8988T (cell line): ENCODE measurements around the gene CUL4A.
"Not testable (repeated sequence)": the region's sequence is repeated elsewhere in the genome, so short reads cannot be mapped to it uniquely, and the experiment has no call there.

ENCODE experiments used
- DNase-seq: peaks from one replicate; pipeline ENCODE4 v3.0.0; 2011

The CUL4A gene

DNA sequence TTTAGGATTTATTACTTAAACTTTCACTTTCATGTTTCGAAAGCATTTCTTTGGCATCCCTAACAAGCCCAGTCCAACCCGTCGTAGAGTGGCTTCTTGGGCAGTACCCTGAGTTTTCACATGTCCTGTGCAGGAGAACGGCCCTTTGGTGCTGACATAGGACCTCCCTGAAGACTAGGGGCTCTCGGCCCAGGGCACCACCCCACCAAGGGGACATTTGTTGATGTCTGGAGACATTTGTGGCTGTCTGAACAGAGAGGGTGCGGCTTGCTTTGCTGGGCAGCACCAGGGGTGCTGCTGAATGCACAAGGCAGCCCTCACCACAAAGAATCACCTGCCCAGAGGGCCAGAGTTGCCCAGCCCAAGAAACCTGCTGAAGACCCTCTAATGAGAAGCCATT lies 30.6 kb downstream of the CUL4A start:
- DNase-seq = no peak

- not testable (repeated sequence) for DNase-seq
These were observed 32.2 kb downstream of the CUL4A start for GRCh38 chr13:113241623-113242022.

- DNase-seq = no peak
These were observed 34.4 kb downstream of the CUL4A start for GRCh38 chr13:113243847-113244246.

- DNase-seq = no peak
These were observed 36.7 kb downstream of the CUL4A start for GRCh38 chr13:113245849-113246796.

- DNase-seq = no peak
These were observed 43.2 kb downstream of the CUL4A start for GRCh38 chr13:113252516-113253095.

GRCh38 chr13:113257908-113258307 lies 48.5 kb downstream of the CUL4A start:
- DNase-seq = not testable (repeated sequence)

DNA sequence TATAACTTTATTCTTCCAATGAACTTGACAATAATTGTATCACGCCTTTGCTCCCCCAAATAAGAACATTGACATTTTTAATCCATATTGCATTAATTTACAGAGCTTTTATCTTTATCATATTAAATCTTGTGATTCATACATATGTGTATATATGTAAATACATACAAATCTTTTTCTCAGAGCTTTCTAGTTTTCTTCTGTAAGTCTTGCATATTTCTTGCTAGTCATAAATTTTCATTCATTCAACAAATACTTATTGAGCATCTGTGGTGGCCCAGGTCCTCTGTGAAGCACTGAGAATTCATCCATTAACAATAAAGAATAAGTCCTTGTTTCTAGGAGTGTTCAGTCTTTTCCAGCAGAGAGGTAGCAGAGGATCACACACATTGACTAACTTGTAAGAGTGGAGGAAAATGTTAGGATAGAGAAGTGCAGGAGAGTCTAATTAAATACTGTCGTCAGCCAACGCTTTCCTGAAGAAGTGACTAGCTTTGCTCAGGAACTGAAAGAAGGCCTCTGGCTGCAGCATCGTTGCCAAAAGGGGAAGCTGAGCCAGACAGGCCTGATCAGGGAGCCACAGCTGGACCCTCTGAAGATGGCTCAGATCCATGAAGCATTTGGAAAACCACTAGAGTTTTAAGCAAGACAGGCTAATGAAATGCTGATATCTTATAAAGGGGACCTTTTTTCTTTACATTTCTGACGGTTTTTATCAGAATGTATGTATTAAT lies 49.1 kb downstream of the CUL4A start:
- no peak for DNase-seq

- DNase-seq = no peak
These were observed 51.6 kb downstream of the CUL4A start for GRCh38 chr13:113260996-113261395.

- DNase-seq = not testable (repeated sequence)
These were observed 53.6 kb downstream of the CUL4A start for GRCh38 chr13:113263016-113263415.

- no peak for DNase-seq
These were observed 58.4 kb downstream of the CUL4A start for GRCh38 chr13:113267642-113268405.

DNA sequence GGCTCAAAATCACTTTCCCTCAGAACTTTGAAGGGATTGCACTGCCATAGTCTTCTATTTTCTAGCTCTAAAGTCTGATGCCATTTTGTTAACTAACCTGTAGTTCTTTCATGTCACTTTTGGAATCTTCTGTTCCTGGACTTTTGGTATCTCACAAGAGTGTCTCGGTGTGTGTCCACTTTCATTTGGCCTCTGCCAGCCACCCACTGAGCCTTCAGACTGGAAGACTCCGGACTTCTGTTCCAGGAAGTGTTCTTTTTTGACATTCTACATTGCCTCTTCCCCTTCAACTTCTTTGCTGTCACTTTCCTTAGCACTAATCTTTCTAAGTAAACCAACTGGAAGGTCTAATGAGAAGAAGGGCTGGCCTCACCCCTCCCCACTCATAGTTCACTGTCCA lies 62.6 kb downstream of the CUL4A start:
- no peak for DNase-seq

DNA sequence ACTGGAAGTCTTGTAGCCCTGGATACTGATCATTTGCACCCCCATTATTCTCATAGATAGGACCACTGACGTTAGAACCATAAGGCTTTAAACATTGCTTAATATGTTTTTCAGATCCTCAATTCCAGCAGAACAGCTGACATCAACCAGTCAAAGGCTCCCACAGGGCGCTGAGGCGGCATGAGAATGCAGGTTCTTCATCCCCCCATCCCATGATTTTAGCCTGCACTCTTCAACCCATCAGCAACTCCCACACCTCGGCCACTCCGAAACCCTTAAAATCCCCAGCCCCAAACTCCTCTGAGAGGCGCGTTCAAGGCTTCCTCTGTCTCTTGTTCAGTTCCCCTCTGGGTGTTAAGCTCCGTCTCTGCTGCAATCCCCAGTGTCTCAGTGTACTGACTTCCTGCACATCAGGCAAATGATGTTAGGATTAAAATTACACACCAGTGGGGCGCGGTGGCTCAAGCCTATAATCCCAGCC lies 63.3 kb downstream of the CUL4A start:
- no peak for DNase-seq

GRCh38 chr13:113273321-113273720 lies 63.9 kb downstream of the CUL4A start:
- DNase-seq = no peak

DNA sequence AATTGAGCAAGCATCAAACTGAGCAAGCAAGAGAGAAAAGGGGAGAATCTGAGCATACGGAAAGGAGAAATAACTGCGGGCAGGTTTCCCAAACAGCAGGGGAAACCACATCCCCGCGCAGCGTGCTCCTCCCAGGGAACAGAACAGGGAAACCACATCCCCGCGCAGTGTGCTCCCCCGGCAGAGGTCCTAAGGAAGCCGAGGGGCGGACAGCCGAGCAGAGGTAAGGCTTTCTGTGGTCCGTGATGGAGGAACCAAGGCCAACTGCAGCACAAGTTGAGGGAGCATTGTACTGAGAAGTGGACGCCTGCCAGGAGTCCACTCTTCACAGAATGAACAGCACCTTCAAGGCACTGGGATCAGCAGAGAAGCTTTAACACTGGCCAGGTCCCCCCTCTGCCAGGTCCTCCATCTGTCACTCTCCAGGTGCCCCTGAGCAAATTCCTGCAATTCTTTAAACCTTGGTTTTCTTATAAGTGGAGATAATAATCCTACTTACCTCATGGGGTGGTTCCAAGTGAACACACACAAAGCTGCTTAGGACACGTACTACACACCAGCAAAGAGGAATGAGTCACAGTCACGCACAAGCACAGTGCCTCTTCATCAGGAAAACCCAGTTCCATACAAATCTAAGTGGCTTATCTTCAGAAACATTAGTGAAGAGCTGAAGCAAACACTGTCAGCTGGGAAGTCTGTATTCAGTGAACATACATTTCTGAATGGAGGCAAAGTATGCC lies 64.6 kb downstream of the CUL4A start:
- no peak for DNase-seq

GRCh38 chr13:113274721-113275120 lies 65.3 kb downstream of the CUL4A start:
- DNase-seq = no peak

DNA sequence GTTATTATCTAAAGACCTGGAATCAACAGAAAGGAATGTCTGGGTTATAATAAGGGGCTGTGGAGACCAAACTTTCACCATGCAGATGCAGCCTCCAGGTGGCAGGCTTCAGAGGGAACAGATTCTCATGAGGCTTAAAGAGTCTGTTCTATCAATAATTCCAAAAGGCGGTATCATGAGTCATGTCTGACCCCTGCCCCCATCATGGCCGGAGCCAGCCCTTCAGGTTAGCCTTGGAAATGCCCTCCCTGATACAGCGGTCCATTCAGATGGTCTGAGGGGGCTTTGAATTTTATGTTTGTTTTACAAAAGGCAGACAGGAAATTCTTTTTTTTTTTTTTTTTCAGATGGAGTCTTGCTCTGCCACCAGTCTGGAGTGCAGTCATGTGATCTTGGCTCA lies 66.0 kb downstream of the CUL4A start:
- DNase-seq = no peak

- no peak for DNase-seq
These were observed 70.7 kb downstream of the CUL4A start for GRCh38 chr13:113280126-113280525.

- no peak for DNase-seq
These were observed 74.5 kb downstream of the CUL4A start for GRCh38 chr13:113283904-113284303.

DNA sequence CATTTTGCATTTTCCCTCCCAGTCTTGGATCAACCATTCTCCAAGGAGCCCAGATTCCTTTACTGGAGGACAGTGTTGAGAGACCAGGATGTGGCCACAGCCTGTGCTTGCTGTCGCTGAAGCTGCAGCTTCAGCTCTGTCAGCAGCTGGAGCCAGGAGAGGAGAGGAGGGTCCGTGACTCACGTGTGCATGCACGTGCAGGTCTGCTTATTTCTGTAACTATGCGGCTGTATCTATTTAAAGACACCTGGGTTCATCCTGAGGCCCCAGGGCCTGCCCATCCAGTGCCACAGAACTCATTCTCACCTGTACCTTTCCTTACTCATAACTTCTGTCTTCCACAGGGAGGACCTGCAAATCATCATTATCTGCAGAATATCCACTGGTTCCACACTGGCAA lies 79.5 kb downstream of the CUL4A start:
- DNase-seq = no peak

DNA sequence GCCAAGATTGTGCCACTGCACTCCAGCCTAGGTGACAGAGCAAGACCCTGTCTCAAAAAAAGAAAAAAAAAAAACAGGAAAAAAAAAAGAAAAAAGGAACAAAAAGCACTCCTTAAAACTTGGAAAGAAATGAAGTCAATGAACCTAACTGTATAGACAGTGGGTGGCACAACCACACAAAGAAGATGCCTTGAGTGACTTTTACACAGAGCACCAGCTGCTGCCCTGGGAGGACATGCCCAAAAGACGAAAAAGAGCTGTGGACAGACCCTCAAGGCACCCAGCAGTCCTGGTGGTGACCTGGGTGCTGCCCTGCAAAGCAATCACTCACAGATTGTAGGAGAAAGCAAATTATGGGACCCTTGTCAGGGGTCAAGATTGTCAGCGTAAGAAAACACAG lies 81.7 kb downstream of the CUL4A start:
- DNase-seq = no peak

DNA sequence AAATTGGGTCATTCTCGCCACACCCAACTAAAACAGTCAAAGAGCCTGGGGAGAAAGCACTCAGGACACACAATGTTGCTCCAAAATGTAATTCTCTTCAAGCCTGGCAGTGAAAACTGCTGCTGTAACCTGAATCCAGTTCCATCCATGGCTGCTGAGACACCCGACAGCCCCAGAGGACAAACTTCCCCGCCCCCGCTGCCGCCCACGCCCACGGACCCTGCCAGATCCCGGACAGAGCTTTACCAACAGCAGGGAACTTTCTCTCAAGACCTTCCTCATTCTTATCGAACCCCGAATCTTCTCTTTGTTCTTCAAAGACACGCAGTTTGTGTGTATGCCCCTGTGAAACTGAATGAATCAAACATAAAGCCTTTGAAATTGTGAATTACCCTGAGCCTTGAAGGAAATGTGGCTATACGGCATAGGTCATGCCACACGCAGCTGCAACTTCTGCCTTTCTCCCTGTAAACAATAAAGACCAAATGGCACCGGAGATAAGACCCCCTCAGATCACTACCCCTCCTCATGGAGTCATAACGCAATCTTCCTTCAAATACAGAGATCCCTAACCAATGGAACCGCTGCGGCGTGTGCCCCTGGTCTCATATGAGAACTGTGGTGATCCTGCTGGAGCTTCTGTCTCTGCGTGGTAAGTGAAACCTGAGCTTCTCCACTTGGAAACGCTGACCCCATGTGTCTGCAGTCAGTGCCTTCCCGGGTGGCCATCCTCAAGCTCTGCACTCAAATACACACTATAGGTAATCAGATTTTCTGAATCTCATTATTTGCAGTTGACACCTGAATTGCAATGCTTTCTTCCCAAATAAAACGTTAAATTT lies 82.8 kb downstream of the CUL4A start:
- DNase-seq = peak; percentile 46
